Measurements from ENCODE around the gene PPM1H.
"Not testable (repeated sequence)": the region's sequence is repeated elsewhere in the genome, so short reads cannot be mapped to it uniquely, and the experiment has no call there.

PPM1H gene

DNA sequence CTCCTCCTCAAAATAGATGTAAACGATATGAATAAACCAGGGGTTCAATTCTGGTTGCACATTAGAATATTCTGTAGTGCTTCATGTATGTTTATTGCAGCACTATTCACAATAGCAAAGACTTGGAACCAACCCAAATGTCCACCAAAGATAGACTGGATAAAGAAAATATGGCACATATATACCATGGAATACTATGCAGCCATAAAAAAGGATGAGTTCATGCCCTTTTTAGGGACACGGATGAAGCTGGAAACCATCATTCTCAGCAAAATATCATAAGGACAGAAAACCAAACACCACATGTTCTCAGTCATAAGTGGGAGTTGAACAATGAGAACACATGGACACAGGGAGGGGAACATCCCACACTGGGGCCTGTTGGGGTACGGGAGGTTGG lies 55.7 kb downstream of the PPM1H start:
- not testable (repeated sequence) for DNase-seq; H3K27me3 ChIP-seq (replicated peaks; ENCODE audit: control insufficient read depth, insufficient read depth, low read length, poor library complexity, severe bottlenecking); H3K36me3 ChIP-seq (ENCODE audit: control insufficient read depth, insufficient read depth, low read length); H3K9me3 ChIP-seq (ENCODE audit: control insufficient read depth, low read length); H3K27ac ChIP-seq (ENCODE audit: insufficient read depth, low read length, poor library complexity, severe bottlenecking); H3K4me1 ChIP-seq (ENCODE audit: control insufficient read depth, insufficient read depth, low read length, poor library complexity, severe bottlenecking); H3K4me3 ChIP-seq (ENCODE audit: insufficient read depth, low read depth, low read length, poor library complexity, severe bottlenecking)

GRCh38 chr12:62878211-62878610 lies 56.7 kb downstream of the PPM1H start:
- Histone ChIP-seq H3K36me3 (ENCODE audit: control insufficient read depth, insufficient read depth, low read length) (no peaks in the 10 kb centered on the region), H3K4me1 (ENCODE audit: control insufficient read depth, insufficient read depth, low read length, poor library complexity, severe bottlenecking) (no peaks in the 10 kb centered on the region), H3K9me3 (ENCODE audit: control insufficient read depth, low read length) (no peaks in the 10 kb centered on the region), H3K4me3 (ENCODE audit: insufficient read depth, low read depth, low read length, poor library complexity, severe bottlenecking) (no peak overlapping the region), H3K27me3 (replicated peaks; ENCODE audit: control insufficient read depth, insufficient read depth, low read length, poor library complexity, severe bottlenecking) (no peaks in the 10 kb centered on the region), H3K27ac (ENCODE audit: insufficient read depth, low read length, poor library complexity, severe bottlenecking) (no peak overlapping the region)
- DNase-seq = no peak

DNA sequence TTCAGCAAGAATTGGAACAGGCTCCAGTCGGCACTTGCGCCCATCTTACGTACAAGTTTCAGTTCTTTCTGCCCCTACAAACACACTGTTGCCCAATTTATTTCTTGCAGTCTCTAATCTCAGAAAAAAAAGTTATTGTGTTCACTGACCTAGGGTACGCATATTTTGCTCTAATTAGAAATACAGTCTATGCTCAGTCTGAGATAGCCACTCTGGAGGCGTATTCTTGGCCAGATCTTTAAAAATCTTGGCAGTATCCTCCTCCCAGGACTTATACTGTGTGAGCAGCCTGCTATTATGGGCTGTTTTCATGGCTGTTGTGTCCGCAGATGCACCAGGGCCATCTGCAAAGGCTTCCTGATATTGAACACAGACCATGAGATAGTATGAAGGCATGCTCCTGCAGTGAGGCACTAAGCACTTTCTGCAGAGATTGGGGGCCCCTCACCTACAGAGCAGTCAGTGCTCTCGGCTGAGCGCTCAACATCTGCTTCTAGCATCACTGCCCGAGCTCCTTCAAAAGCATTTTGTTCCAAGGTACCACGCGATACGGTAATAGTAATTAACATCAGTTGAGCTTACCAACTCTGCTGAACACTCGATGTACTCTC lies 57.9 kb downstream of the PPM1H start:
- H3K27me3 ChIP-seq (replicated peaks; ENCODE audit: control insufficient read depth, insufficient read depth, low read length, poor library complexity, severe bottlenecking) = no peaks in the 10 kb centered on the region
- H3K4me1 ChIP-seq (ENCODE audit: control insufficient read depth, insufficient read depth, low read length, poor library complexity, severe bottlenecking) = no peaks in the 10 kb centered on the region
- no peaks in the 10 kb centered on the region for H3K36me3 ChIP-seq (ENCODE audit: control insufficient read depth, insufficient read depth, low read length)
- H3K4me3 ChIP-seq (ENCODE audit: insufficient read depth, low read depth, low read length, poor library complexity, severe bottlenecking) = no peak overlapping the region
- H3K9me3 ChIP-seq (ENCODE audit: control insufficient read depth, low read length) = no peaks in the 10 kb centered on the region
- H3K27ac ChIP-seq (ENCODE audit: insufficient read depth, low read length, poor library complexity, severe bottlenecking) = no peak overlapping the region
- no peak for DNase-seq

- Histone ChIP-seq H3K9me3 (ENCODE audit: control insufficient read depth, low read length) (no peaks in the 10 kb centered on the region), H3K27me3 (replicated peaks; ENCODE audit: control insufficient read depth, insufficient read depth, low read length, poor library complexity, severe bottlenecking) (no peaks in the 10 kb centered on the region), H3K4me1 (ENCODE audit: control insufficient read depth, insufficient read depth, low read length, poor library complexity, severe bottlenecking) (no peaks in the 10 kb centered on the region), H3K4me3 (ENCODE audit: insufficient read depth, low read depth, low read length, poor library complexity, severe bottlenecking) (no peak overlapping the region), H3K36me3 (ENCODE audit: control insufficient read depth, insufficient read depth, low read length) (no peaks in the 10 kb centered on the region), H3K27ac (ENCODE audit: insufficient read depth, low read length, poor library complexity, severe bottlenecking) (no peak overlapping the region)
- DNase-seq = no peak
These were observed 61.0 kb downstream of the PPM1H start for GRCh38 chr12:62873826-62874448.

DNA sequence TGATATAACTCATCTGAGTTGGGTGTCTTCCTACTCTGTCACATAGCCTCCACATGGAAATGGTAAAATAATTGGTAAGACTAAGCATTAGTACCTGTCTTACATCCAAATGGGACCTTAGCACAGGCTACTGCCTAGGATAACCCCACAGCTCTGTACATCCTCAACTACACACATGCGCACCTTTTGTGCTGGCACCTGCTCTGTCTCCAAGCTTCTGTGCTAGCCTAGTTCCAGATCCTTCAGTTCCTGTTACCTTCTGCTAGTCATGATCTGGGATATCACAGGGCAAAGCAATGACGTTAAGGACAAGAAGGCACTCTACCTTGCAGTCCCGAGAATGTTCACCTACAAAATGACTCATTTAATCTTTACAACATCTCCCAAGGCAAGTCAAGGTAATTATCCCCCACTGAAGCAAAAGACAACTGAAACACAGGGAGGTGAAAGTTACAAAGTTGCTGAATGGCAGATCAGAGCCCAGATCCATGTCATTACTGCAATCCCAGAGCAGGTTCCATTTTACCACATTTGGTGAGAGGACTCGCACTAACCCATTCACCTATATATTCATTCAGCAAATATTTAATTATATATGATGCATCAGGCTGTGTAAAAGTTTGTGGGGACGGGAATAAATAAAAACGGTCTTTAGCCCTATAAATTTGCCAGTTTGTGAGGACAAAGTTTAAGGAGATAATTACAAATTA lies 61.7 kb downstream of the PPM1H start:
- Histone ChIP-seq H3K9me3 (ENCODE audit: control insufficient read depth, low read length) (no peaks in the 10 kb centered on the region), H3K27me3 (replicated peaks; ENCODE audit: control insufficient read depth, insufficient read depth, low read length, poor library complexity, severe bottlenecking) (no peaks in the 10 kb centered on the region)

DNA sequence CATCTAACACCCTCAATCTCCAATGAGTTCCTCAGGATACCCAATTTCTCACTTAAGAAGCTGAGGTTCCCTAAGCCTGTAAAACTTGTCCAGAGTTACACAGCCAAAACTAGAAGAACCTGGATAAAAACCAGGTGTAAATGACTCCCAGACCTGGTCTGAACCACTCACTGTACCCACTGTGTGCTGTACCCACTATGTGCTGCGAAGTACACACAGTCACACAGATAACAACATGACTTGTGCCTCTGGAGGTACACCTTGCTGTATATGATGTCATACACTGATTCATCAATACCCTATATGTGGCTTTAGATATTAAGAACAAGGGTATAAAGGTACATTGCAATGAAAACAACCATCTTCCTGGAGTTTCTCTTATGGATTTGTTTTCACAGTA lies 66.1 kb downstream of the PPM1H start:
- Histone ChIP-seq H3K4me1 (ENCODE audit: control insufficient read depth, insufficient read depth, low read length, poor library complexity, severe bottlenecking) (no peaks in the 10 kb centered on the region), H3K4me3 (ENCODE audit: insufficient read depth, low read depth, low read length, poor library complexity, severe bottlenecking) (no peak overlapping the region), H3K27ac (ENCODE audit: insufficient read depth, low read length, poor library complexity, severe bottlenecking) (no peak overlapping the region), H3K9me3 (ENCODE audit: control insufficient read depth, low read length) (no peaks in the 10 kb centered on the region), H3K36me3 (ENCODE audit: control insufficient read depth, insufficient read depth, low read length) (no peaks in the 10 kb centered on the region), H3K27me3 (replicated peaks; ENCODE audit: control insufficient read depth, insufficient read depth, low read length, poor library complexity, severe bottlenecking) (no peaks in the 10 kb centered on the region)
- no peak for DNase-seq

More for the DNA sequence above, 61.7 kb downstream of the PPM1H start:
- no peak overlapping the region for H3K27ac ChIP-seq (ENCODE audit: insufficient read depth, low read length, poor library complexity, severe bottlenecking)
- H3K36me3 ChIP-seq (ENCODE audit: control insufficient read depth, insufficient read depth, low read length) = no peaks in the 10 kb centered on the region
- H3K4me3 ChIP-seq (ENCODE audit: insufficient read depth, low read depth, low read length, poor library complexity, severe bottlenecking) = no peak overlapping the region
- H3K4me1 ChIP-seq (ENCODE audit: control insufficient read depth, insufficient read depth, low read length, poor library complexity, severe bottlenecking) = no peaks in the 10 kb centered on the region
- no peak for DNase-seq

DNA sequence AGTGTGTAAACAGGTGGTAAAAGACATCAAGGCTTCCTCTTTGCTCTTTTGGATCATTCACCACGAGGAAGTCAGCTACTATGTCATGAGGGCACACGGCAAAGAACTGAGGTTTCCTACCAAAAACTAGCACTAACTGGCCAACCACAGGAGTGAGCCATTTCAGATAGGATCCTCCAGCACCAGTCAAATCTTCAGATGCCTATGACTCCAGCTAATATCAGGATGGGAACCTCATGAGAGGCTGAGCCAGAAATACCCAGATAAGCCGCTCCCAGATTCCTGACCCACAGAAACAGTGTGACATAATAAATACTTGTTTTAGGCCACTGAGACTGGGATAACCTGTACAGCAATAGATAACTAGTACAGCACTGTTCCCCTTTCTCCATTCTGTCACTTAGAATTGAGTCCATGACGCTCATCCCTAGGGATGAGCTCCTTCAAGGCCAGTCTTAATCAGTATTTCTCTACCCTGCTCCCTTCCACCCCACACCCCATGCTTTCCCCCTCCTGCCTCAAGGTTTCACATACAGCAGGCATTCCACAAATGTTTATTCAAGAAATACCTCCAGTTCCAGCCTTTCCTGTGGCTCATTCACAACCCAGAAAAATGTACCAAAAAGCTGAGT lies 68.4 kb downstream of the PPM1H start:
- no peak overlapping the region for H3K27ac ChIP-seq (ENCODE audit: insufficient read depth, low read length, poor library complexity, severe bottlenecking)
- no peaks in the 10 kb centered on the region for H3K27me3 ChIP-seq (replicated peaks; ENCODE audit: control insufficient read depth, insufficient read depth, low read length, poor library complexity, severe bottlenecking)
- H3K4me3 ChIP-seq (ENCODE audit: insufficient read depth, low read depth, low read length, poor library complexity, severe bottlenecking) = no peak overlapping the region
- DNase-seq = no peak
- no peaks in the 10 kb centered on the region for H3K9me3 ChIP-seq (ENCODE audit: control insufficient read depth, low read length)
- no peaks in the 10 kb centered on the region for H3K36me3 ChIP-seq (ENCODE audit: control insufficient read depth, insufficient read depth, low read length)
- H3K4me1 ChIP-seq (ENCODE audit: control insufficient read depth, insufficient read depth, low read length, poor library complexity, severe bottlenecking) = no peaks in the 10 kb centered on the region

- Histone ChIP-seq H3K4me3 (ENCODE audit: insufficient read depth, low read depth, low read length, poor library complexity, severe bottlenecking) (no peak overlapping the region), H3K36me3 (ENCODE audit: control insufficient read depth, insufficient read depth, low read length) (no peaks in the 10 kb centered on the region), H3K27me3 (replicated peaks; ENCODE audit: control insufficient read depth, insufficient read depth, low read length, poor library complexity, severe bottlenecking) (no peaks in the 10 kb centered on the region), H3K4me1 (ENCODE audit: control insufficient read depth, insufficient read depth, low read length, poor library complexity, severe bottlenecking) (no peaks in the 10 kb centered on the region), H3K27ac (ENCODE audit: insufficient read depth, low read length, poor library complexity, severe bottlenecking) (no peak overlapping the region), H3K9me3 (ENCODE audit: control insufficient read depth, low read length) (no peaks in the 10 kb centered on the region)
- no peak for DNase-seq
These were observed 69.0 kb downstream of the PPM1H start for GRCh38 chr12:62865937-62866336.

DNA sequence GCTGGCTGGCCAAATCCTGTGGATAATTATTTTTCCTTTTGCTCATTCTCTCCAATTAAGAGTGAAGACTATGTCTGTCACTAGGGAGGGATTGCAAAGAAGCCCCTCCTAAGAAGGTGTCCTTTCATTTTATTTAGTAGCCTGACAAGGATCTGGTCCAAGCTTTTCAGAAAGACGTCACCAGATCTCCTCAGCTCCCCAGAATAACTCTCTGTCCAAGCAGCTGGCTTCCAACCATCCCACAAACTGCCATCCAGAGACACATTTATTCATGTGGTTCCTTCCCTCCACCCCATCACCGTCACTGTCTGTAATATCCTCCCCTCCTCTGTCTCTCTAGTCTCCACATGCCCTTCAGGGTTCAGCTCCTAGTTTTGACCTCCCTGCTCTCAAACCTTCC lies 69.9 kb downstream of the PPM1H start:
- Histone ChIP-seq H3K36me3 (ENCODE audit: control insufficient read depth, insufficient read depth, low read length) (no peaks in the 10 kb centered on the region), H3K4me1 (ENCODE audit: control insufficient read depth, insufficient read depth, low read length, poor library complexity, severe bottlenecking) (no peaks in the 10 kb centered on the region), H3K27me3 (replicated peaks; ENCODE audit: control insufficient read depth, insufficient read depth, low read length, poor library complexity, severe bottlenecking) (no peaks in the 10 kb centered on the region), H3K4me3 (ENCODE audit: insufficient read depth, low read depth, low read length, poor library complexity, severe bottlenecking) (no peak overlapping the region), H3K9me3 (ENCODE audit: control insufficient read depth, low read length) (no peaks in the 10 kb centered on the region), H3K27ac (ENCODE audit: insufficient read depth, low read length, poor library complexity, severe bottlenecking) (no peak overlapping the region)
- no peak for DNase-seq

Measured in effector memory CD4-positive, alpha-beta T cell (primary cell).